ENCODE data around the gene CASP10.

DNA sequence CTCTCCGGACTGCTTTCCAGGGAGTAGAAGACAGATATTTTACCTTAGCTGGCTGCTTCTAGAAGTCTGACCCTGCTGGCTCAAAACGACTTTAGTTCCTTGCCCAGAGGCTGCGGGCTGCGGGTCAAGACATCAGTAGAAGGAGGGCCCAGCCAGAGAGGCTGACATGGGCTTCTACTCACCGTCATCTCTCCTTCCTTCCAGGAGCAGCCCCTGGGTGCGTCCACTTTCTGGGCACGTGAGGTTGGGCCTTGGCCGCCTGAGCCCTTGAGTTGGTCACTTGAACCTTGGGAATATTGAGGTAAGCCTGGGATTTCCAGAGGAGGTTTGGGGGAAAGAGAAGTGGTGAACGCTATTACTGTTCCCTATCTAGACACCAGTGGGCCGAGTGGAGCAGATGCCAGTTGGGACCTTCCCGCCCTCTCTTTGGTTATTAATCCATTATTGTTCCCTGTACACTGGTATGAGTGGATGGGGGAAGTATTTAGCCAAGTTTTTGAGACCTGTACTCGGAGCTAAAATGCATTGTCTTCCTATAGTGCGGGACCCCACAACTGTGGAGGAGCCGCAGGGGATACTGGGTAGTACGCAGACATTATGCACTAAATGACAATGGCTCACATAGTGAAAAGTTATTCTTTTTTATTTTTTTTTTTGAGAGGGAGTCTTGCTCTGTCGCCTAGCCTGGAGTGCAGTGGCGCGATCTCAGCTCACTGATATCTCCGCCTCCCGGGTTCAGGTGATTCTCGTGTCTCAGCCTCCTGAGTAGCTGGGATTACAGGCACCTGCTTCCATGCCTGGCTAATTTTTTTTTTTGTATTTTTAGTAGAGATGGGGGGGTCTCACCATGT is 51.1 kb downstream of the CASP10 start:
- TF ChIP-seq POLR2AphosphoS5 (IDR thresholded peaks at IDR 0.05) (no peak), EP300 (IDR thresholded peaks at IDR 0.05) (no peak)

All from esophagus muscularis mucosa (tissue), 3 donors.